ENCODE data around the gene CALHM6. TPM values are rescaled to one million over a fixed set of nuclear protein-coding genes. Genes with fewer than 3 reads are reported as not detected.

Gene CALHM6
- total and polyA plus RNA-seq, 2 experiments from 2014 or later = 1.2 to 1.6 TPM

DNA sequence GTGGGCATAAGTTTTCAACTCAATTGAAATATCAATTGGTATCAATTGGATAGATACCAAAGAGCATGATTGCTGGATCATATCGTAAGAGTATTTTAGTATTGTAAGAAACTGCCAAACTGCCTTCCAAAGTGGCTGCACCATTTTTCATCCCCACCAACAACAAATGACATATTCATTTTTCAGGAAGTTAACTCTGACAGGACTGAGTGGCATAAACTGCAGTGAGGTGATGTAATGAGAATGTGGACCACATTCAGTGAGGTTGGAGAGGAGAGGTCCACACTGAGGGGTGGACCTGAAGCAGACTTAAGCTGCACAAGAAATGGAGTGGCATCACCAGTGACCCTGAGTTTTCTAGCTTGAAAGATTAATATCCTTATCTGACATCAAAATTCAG lies 11.6 kb upstream of the CALHM6 start (continued):
- TF ChIP-seq, protein P1, sequence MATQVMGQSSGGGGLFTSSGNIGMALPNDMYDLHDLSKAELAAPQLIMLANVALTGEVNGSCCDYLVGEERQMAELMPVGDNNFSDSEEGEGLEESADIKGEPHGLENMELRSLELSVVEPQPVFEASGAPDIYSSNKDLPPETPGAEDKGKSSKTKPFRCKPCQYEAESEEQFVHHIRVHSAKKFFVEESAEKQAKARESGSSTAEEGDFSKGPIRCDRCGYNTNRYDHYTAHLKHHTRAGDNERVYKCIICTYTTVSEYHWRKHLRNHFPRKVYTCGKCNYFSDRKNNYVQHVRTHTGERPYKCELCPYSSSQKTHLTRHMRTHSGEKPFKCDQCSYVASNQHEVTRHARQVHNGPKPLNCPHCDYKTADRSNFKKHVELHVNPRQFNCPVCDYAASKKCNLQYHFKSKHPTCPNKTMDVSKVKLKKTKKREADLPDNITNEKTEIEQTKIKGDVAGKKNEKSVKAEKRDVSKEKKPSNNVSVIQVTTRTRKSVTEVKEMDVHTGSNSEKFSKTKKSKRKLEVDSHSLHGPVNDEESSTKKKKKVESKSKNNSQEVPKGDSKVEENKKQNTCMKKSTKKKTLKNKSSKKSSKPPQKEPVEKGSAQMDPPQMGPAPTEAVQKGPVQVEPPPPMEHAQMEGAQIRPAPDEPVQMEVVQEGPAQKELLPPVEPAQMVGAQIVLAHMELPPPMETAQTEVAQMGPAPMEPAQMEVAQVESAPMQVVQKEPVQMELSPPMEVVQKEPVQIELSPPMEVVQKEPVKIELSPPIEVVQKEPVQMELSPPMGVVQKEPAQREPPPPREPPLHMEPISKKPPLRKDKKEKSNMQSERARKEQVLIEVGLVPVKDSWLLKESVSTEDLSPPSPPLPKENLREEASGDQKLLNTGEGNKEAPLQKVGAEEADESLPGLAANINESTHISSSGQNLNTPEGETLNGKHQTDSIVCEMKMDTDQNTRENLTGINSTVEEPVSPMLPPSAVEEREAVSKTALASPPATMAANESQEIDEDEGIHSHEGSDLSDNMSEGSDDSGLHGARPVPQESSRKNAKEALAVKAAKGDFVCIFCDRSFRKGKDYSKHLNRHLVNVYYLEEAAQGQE (IDR thresholded peaks at IDR 0.05; ENCODE audit: unreplicated experiment) = no peak
- TF ChIP-seq, protein P2, sequence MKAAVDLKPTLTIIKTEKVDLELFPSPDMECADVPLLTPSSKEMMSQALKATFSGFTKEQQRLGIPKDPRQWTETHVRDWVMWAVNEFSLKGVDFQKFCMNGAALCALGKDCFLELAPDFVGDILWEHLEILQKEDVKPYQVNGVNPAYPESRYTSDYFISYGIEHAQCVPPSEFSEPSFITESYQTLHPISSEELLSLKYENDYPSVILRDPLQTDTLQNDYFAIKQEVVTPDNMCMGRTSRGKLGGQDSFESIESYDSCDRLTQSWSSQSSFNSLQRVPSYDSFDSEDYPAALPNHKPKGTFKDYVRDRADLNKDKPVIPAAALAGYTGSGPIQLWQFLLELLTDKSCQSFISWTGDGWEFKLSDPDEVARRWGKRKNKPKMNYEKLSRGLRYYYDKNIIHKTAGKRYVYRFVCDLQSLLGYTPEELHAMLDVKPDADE (IDR thresholded peaks at IDR 0.05) = no peak
- TF ChIP-seq JUNB (IDR thresholded peaks at IDR 0.05; ENCODE audit: unreplicated experiment) = no peak

DNA sequence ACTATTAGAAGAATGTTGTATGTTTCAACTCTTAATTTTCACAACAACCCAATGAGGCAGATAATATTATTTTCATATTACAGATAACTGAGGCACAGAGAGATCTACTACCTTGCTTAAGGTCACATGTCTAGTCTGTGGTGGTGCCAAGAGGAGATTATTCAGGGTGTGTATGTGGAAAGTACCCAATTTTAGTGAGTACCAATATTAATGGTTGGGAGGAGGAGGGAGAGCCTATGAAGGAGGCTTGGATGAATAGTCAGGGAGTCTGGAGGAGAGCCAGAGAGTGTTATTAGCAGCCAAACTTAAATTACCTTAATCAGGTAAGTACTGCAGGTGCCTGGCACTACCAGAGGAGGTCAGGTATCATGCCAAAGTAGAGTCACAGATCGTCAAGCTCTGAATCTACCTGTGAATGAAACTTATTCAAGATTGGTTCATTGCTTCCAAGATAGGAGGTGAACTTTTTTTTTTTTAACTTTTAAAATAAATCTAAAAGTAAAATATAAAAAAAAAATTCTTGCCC lies 10.9 kb upstream of the CALHM6 start:
- H3K4me1 Mint-ChIP-seq = peaks cover 8% of the 10 kb centered on the region; the same call in 2 of the 3 replicates
- H3K36me3 Mint-ChIP-seq (ENCODE audit: low read depth) = no peaks in the 10 kb centered on the region
- H3K27me3 Mint-ChIP-seq (ENCODE audit: insufficient read depth, low read depth, poor library complexity) = no peaks in the 10 kb centered on the region
- Histone ChIP-seq H3K36me3 (ENCODE audit: insufficient read depth) (no peaks in the 10 kb centered on the region), H3K27ac (ENCODE audit: low read depth) (no peak overlapping the region), H4K20me1 (replicated peaks; ENCODE audit: insufficient read depth) (no peaks in the 10 kb centered on the region), H2AFZ (no peak overlapping the region), H3K79me2 (replicated peaks; ENCODE audit: insufficient read depth) (no peaks in the 10 kb centered on the region), H3K4me1 (ENCODE audit: insufficient read depth) (no peaks in the 10 kb centered on the region), H3K9me2 (ENCODE audit: insufficient read depth) (no peaks in the 10 kb centered on the region), H3K27me3 (ENCODE audit: insufficient read depth) (no peaks in the 10 kb centered on the region), H3K4me2 (no peak overlapping the region), H3F3A (replicated peaks; ENCODE audit: low read depth) (no peaks in the 10 kb centered on the region), H3K4me3 (no peak overlapping the region)
- no peak for DNase-seq (ENCODE audit: low spot score)
- H3K4me3 Mint-ChIP-seq = no peak overlapping the region
- ATAC-seq = no peak
- H3K27ac Mint-ChIP-seq = no peak overlapping the region
- H3K9me3 Mint-ChIP-seq = no peaks in the 10 kb centered on the region
- TF ChIP-seq NANOG (IDR thresholded peaks at IDR 0.05; ENCODE audit: borderline replicate concordance) (no peak), ZNF114 (CRISPR knock-in tag; IDR thresholded peaks at IDR 0.05) (no peak), STAT1 (IDR thresholded peaks at IDR 0.05; ENCODE audit: unreplicated experiment) (no peak)
- TF ChIP-seq, protein P3, sequence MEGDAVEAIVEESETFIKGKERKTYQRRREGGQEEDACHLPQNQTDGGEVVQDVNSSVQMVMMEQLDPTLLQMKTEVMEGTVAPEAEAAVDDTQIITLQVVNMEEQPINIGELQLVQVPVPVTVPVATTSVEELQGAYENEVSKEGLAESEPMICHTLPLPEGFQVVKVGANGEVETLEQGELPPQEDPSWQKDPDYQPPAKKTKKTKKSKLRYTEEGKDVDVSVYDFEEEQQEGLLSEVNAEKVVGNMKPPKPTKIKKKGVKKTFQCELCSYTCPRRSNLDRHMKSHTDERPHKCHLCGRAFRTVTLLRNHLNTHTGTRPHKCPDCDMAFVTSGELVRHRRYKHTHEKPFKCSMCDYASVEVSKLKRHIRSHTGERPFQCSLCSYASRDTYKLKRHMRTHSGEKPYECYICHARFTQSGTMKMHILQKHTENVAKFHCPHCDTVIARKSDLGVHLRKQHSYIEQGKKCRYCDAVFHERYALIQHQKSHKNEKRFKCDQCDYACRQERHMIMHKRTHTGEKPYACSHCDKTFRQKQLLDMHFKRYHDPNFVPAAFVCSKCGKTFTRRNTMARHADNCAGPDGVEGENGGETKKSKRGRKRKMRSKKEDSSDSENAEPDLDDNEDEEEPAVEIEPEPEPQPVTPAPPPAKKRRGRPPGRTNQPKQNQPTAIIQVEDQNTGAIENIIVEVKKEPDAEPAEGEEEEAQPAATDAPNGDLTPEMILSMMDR (conservative IDR thresholded peaks at IDR 0.05; ENCODE audit: low read depth in 2 of 2) = no peak
- TF ChIP-seq, protein P1 (IDR thresholded peaks at IDR 0.05; ENCODE audit: unreplicated experiment) = no peak
- TF ChIP-seq, protein P4, sequence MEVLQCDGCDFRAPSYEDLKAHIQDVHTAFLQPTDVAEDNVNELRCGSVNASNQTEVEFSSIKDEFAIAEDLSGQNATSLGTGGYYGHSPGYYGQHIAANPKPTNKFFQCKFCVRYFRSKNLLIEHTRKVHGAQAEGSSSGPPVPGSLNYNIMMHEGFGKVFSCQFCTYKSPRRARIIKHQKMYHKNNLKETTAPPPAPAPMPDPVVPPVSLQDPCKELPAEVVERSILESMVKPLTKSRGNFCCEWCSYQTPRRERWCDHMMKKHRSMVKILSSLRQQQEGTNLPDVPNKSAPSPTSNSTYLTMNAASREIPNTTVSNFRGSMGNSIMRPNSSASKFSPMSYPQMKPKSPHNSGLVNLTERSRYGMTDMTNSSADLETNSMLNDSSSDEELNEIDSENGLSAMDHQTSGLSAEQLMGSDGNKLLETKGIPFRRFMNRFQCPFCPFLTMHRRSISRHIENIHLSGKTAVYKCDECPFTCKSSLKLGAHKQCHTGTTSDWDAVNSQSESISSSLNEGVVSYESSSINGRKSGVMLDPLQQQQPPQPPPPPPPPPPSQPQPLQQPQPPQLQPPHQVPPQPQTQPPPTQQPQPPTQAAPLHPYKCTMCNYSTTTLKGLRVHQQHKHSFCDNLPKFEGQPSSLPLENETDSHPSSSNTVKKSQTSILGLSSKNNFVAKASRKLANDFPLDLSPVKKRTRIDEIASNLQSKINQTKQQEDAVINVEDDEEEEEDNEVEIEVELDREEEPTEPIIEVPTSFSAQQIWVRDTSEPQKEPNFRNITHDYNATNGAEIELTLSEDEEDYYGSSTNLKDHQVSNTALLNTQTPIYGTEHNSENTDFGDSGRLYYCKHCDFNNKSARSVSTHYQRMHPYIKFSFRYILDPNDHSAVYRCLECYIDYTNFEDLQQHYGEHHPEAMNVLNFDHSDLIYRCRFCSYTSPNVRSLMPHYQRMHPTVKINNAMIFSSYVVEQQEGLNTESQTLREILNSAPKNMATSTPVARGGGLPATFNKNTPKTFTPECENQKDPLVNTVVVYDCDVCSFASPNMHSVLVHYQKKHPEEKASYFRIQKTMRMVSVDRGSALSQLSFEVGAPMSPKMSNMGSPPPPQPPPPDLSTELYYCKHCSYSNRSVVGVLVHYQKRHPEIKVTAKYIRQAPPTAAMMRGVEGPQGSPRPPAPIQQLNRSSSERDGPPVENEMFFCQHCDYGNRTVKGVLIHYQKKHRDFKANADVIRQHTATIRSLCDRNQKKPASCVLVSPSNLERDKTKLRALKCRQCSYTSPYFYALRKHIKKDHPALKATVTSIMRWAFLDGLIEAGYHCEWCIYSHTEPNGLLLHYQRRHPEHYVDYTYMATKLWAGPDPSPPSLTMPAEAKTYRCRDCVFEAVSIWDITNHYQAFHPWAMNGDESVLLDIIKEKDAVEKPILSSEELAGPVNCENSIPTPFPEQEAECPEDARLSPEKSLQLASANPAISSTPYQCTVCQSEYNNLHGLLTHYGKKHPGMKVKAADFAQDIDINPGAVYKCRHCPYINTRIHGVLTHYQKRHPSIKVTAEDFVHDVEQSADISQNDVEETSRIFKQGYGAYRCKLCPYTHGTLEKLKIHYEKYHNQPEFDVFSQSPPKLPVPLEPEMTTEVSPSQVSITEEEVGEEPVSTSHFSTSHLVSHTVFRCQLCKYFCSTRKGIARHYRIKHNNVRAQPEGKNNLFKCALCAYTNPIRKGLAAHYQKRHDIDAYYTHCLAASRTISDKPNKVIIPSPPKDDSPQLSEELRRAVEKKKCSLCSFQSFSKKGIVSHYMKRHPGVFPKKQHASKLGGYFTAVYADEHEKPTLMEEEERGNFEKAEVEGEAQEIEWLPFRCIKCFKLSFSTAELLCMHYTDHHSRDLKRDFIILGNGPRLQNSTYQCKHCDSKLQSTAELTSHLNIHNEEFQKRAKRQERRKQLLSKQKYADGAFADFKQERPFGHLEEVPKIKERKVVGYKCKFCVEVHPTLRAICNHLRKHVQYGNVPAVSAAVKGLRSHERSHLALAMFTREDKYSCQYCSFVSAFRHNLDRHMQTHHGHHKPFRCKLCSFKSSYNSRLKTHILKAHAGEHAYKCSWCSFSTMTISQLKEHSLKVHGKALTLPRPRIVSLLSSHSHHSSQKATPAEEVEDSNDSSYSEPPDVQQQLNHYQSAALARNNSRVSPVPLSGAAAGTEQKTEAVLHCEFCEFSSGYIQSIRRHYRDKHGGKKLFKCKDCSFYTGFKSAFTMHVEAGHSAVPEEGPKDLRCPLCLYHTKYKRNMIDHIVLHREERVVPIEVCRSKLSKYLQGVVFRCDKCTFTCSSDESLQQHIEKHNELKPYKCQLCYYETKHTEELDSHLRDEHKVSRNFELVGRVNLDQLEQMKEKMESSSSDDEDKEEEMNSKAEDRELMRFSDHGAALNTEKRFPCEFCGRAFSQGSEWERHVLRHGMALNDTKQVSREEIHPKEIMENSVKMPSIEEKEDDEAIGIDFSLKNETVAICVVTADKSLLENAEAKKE (CRISPR knock-in tag; IDR thresholded peaks at IDR 0.05) = no peak
